Gastroesophageal sphincter (tissue), 4 donors: ENCODE measurements around the gene PPP1R16B. TPM values are rescaled to one million over a fixed set of nuclear protein-coding genes. Genes with fewer than 3 reads are reported as not detected.
"Not testable (repeated sequence)": the region's sequence is repeated elsewhere in the genome, so short reads cannot be mapped to it uniquely, and the experiment has no call there.

Source experiments
- ATAC-seq: fragments of 150-250 bp; one replicate; pipeline ENCODE4 v1.9.1; 2016; ENCODE audit warnings: mild to moderate bottlenecking, moderate library complexity
- H3K27ac ChIP-seq, 4 donors: fragments of 200-600 bp; sonication (generic) in 3 of 4; 1 replicate in 3 of 4; 2 replicates in 1 of 4; pipeline ENCODE4 v1.5.1; 2016 to 2019
- H3K27me3 ChIP-seq: fragments of 200-600 bp; sonication (generic); one replicate; pipeline ENCODE4 v1.5.1; 2019
- H3K36me3 ChIP-seq, 2 donors: fragments of 200-600 bp; sonication (generic); one replicate each; pipeline ENCODE4 v1.5.1; 2019; ENCODE audit warnings: control low read depth in 1 of 2
- H3K4me1 ChIP-seq, 3 donors: fragments of 200-600 bp; sonication (generic); 1 replicate in 2 of 3; 2 replicates in 1 of 3; pipeline ENCODE4 v1.5.1; 2016 to 2019; ENCODE audit warnings: control low read depth in 2 of 3
- H3K4me3 ChIP-seq, 2 donors: fragments of 200-600 bp; sonication (generic); one replicate each; pipeline ENCODE4 v1.5.1; 2019; ENCODE audit warnings: mild to moderate bottlenecking in 1 of 2, moderate library complexity in 1 of 2
- H3K9me3 ChIP-seq, 3 donors: fragments of 200-600 bp; sonication (generic); one replicate each; pipeline ENCODE4 v1.5.1; 2017 to 2019; ENCODE audit warnings: control low read depth in 2 of 3
- EP300 ChIP-seq: sonication (generic); formaldehyde crosslinking; IDR thresholded peaks from one replicate; pipeline ENCODE4 v1.6.1; 2017; ENCODE audit warnings: antibody characterized with exemption, mild to moderate bottlenecking
- POLR2A ChIP-seq, 2 donors: fragments of 450-650 bp; IDR thresholded peaks; one replicate each; pipeline ENCODE4 v1.6.1; 2017; ENCODE audit warnings: antibody characterized with exemption in 2 of 2, mild to moderate bottlenecking in 2 of 2, moderate library complexity in 1 of 2
- POLR2AphosphoS5 ChIP-seq: sonication (generic); formaldehyde crosslinking; IDR thresholded peaks from one replicate; pipeline ENCODE4 v1.6.1; 2017; ENCODE audit warnings: antibody characterized with exemption
- WGBS, 2 donors: methylation state at CpG; one replicate each; pipeline ENCODE4 v1.1.5; 2018; ENCODE audit warnings: low coverage in 1 of 2; 5-methylcytosine and 5-hydroxymethylcytosine counted together
- total RNA-seq, 4 donors: library from RNA; depleted of rRNA; stranded (reverse); fragments of >200 nt; gene quantifications; one replicate each; pipeline ENCODE4 v1.1.0, GENCODE V29; 2016
- TF ChIP-seq, protein P1 (sequence below), 4 experiments: fragments of 200-600 bp in 2 of 4; fragments of 450-650 bp in 2 of 4; sonication (generic) in 1 of 4; IDR thresholded peaks; one replicate each; pipeline ENCODE4 v1.5.1; 2017 to 2019; ENCODE audit warnings: antibody characterized with exemption in 4 of 4, mild to moderate bottlenecking in 2 of 4, moderate library complexity in 2 of 4

The PPP1R16B gene
- total RNA-seq, 4 donors from 2014 or later, result 4.1 to 10.0 (median 5.5) TPM

DNA sequence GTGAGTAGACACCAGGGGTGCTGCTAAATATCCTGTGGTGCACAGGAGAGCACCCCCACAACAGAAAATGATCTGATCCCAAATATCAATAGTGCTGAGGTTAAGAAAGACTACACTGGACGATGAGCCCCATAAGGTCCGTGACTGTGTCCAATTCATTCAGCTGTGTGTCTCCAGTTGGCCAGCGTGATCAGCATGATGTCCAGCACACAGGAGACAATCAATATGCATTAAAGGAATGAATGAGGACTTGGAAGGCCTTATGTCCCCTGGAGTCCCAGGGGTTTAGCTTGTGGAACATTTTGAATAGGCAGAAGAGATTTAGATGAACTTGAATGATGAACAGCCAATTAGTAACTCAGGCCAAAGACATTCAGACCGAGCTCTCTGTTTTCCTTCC, 6.3 kb downstream of the PPP1R16B start:
- no peak overlapping the region for H3K27ac ChIP-seq
- no peak for TF ChIP-seq EP300
- ATAC-seq, result no peak
- 74 to 100% methylated on average over 1 to 3 of the region's 4 CpGs for WGBS, 2 donors
- H3K36me3 ChIP-seq, result no peaks in the 10 kb centered on the region
- peaks cover 0 to 5% (median 0%) of the 10 kb centered on the region in 3 donors for H3K4me1 ChIP-seq
- H3K4me3 ChIP-seq, result no peak overlapping the region
- peaks cover 46% of the 10 kb centered on the region for H3K27me3 ChIP-seq
- no peaks in the 10 kb centered on the region for H3K9me3 ChIP-seq

DNA sequence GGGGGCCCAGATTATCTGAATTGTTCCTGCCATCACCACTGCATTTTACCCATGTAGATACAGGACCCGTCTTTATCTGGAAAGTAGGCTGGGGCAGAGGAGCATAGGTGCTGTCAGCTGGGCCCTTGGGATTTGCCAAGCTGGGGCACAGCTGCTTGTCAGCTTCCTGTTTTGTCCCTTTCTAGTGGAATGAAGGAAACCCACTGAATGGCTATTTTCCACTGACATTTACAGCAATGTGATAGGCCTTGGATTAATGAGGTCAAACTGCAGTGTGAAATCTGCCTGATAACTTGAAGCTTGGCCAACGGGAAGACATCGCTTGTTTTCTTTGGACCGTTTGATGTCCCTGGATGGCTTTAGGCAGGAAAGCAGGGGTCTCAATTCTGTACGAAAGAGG, 6.7 kb downstream of the PPP1R16B start:
- 35 to 39% methylated on average over 5 of the region's 5 CpGs for WGBS, 2 donors
- ATAC-seq, result peak; percentile 19
- no peak overlapping the region for H3K4me3 ChIP-seq
- H3K27ac ChIP-seq, result no peak overlapping the region
- H3K36me3 ChIP-seq, result no peaks in the 10 kb centered on the region
- no peaks in the 10 kb centered on the region for H3K9me3 ChIP-seq
- H3K27me3 ChIP-seq, result peaks cover 42% of the 10 kb centered on the region
- H3K4me1 ChIP-seq, result peaks cover 0 to 1% (median 0%) of the 10 kb centered on the region in 3 donors
- TF ChIP-seq EP300 (no peak), POLR2AphosphoS5 (no peak), POLR2A (IDR thresholded peaks at IDR 0.05) (no peak)
- TF ChIP-seq, protein P1, sequence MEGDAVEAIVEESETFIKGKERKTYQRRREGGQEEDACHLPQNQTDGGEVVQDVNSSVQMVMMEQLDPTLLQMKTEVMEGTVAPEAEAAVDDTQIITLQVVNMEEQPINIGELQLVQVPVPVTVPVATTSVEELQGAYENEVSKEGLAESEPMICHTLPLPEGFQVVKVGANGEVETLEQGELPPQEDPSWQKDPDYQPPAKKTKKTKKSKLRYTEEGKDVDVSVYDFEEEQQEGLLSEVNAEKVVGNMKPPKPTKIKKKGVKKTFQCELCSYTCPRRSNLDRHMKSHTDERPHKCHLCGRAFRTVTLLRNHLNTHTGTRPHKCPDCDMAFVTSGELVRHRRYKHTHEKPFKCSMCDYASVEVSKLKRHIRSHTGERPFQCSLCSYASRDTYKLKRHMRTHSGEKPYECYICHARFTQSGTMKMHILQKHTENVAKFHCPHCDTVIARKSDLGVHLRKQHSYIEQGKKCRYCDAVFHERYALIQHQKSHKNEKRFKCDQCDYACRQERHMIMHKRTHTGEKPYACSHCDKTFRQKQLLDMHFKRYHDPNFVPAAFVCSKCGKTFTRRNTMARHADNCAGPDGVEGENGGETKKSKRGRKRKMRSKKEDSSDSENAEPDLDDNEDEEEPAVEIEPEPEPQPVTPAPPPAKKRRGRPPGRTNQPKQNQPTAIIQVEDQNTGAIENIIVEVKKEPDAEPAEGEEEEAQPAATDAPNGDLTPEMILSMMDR (IDR thresholded peaks at IDR 0.05), result no peak

DNA sequence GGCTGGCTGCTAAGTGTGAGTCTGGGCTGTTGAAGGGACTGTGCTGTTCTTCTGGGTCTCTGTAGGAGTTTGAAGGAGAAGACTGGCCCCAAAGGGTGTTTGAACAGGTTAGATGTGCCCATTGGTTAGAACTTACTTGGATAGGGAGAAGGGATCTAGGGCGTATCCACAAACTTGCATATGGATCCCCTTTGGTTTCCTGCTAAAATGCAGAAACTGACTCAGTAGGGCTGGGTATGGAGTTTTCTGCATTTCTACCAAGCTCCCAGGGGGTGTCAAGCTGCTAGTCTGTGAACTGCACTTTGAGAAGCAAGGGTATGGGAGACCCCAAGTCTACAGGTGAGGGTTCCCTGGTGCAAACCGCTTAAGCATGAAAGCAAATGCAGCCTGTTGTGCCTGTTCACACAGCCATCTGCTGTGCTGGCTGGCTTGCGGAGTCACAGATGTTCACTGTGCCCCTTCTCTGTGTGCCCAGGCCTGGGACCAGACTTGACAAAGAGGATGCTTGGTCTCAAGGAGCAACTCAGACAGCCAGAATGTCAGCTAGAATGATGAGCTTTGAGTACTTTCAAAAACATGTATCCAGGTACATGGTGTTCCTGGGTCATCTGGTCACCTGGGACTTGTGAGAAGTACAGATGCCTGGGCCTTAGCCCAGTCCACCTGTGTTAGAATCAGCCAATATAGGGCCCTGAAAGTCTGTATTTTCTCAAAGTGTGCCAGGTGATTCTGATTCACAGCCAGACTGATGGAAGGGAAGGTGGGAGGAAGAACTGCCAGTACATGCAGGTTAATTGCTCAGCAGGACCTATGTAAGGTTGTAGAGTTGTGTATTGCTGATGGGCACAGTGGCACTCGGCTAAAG, 7.4 kb downstream of the PPP1R16B start:
- Histone ChIP-seq H3K4me3 (no peak overlapping the region), H3K9me3 (no peaks in the 10 kb centered on the region), H3K27me3 (peaks cover 35% of the 10 kb centered on the region), H3K36me3 (no peaks in the 10 kb centered on the region), H3K27ac (no peak overlapping the region), H3K4me1 (no peaks in the 10 kb centered on the region)
- ATAC-seq, result no peak
- 100% methylated on average over 1 of the region's 4 CpGs; no CpG with 5 or more reads in 1 of the 2 donors for WGBS, 2 donors
- no peak for TF ChIP-seq POLR2AphosphoS5
- no peak for TF ChIP-seq EP300
- TF ChIP-seq, protein P1 (IDR thresholded peaks at IDR 0.05), result no peak
- TF ChIP-seq POLR2A (IDR thresholded peaks at IDR 0.05), result no peak

- ATAC-seq, H3K36me3 ChIP-seq, H3K4me3 ChIP-seq, H3K27ac ChIP-seq, H3K9me3 ChIP-seq, H3K4me1 ChIP-seq: not testable (repeated sequence)
- H3K27me3 ChIP-seq, result peaks cover 28% of the 10 kb centered on the region
- WGBS, 2 donors, result 85 to 100% methylated on average over 1 to 6 of the region's 6 CpGs
Measured at GRCh38 chr20:38813574-38813962, 8.1 kb downstream of the PPP1R16B start.

DNA sequence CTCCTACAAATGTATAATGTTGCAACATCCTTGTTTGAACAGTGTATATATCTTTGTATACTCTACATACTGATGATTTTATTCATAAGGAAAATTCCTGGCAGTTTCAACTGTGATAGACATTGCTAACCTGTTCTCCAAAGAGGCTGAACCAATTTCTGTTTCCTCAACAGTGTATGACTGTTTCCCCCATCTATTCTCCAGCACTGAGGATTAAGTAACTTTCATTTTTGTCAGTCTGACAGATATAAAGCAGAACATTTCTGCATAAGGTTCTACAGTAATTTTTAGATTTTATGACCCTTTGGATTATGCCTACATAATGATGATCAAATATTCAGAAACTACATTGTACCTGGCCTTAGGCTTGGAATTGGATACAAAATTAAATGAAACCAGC, 9.9 kb downstream of the PPP1R16B start:
- H3K27me3 ChIP-seq, result peaks cover 30% of the 10 kb centered on the region
- no peaks in the 10 kb centered on the region for H3K9me3 ChIP-seq
- ATAC-seq, result no peak

More for the DNA sequence above, 9.9 kb downstream of the PPP1R16B start:
- Histone ChIP-seq H3K36me3 (no peaks in the 10 kb centered on the region), H3K4me1 (no peaks in the 10 kb centered on the region), H3K4me3 (no peak overlapping the region), H3K27ac (no peak overlapping the region)
- TF ChIP-seq, protein P1 (IDR thresholded peaks at IDR 0.05), result no peak
- no peak for TF ChIP-seq EP300
- TF ChIP-seq POLR2AphosphoS5, result no peak
- no peak for TF ChIP-seq POLR2A (IDR thresholded peaks at IDR 0.05)
